HG03442 (cell line): ENCODE measurements around the gene SIK2.
A peak's percentile ranks its signal among the peaks of the same experiment; 100 is the strongest.

Source experiments
- ATAC-seq: cut with Tn5 transposase; IDR thresholded peaks from one replicate; pipeline ENCODE4 v1.9.1; 2021; ENCODE audit warnings: mild to moderate bottlenecking, moderate library complexity; ENCODE audit not compliant: unreplicated experiment

The SIK2 gene

GRCh38 chr11:111581341-111581740, 20.9 kb upstream of the SIK2 start:
- no peak for ATAC-seq

- no peak for ATAC-seq
Observed at GRCh38 chr11:111582163-111582562, 20.1 kb upstream of the SIK2 start.

- no peak for ATAC-seq
Observed at GRCh38 chr11:111582881-111583280, 19.4 kb upstream of the SIK2 start.

- ATAC-seq, result no peak
Observed at GRCh38 chr11:111585371-111585770, 16.9 kb upstream of the SIK2 start.

- ATAC-seq, result peak; percentile 53
Observed at GRCh38 chr11:111586388-111586831, 15.8 kb upstream of the SIK2 start.

- no peak for ATAC-seq
Observed at GRCh38 chr11:111589114-111589513, 13.1 kb upstream of the SIK2 start.

- no peak for ATAC-seq
Observed at GRCh38 chr11:111589886-111590499, 12.3 kb upstream of the SIK2 start.

- ATAC-seq, result no peak
Observed at GRCh38 chr11:111591187-111591960, 10.9 kb upstream of the SIK2 start.

GRCh38 chr11:111592491-111592890, 9.8 kb upstream of the SIK2 start:
- no peak for ATAC-seq

GRCh38 chr11:111596319-111596718, 5.9 kb upstream of the SIK2 start:
- no peak for ATAC-seq

GRCh38 chr11:111598148-111598547, 4.1 kb upstream of the SIK2 start:
- ATAC-seq, result no peak

- ATAC-seq, result no peak
Observed at GRCh38 chr11:111598559-111598958, 3.7 kb upstream of the SIK2 start.

- ATAC-seq, result no peak
Observed at GRCh38 chr11:111601636-111601978, 642 bp upstream of the SIK2 start.

GRCh38 chr11:111602865-111603610, 789 bp downstream of the SIK2 start:
- ATAC-seq, result no peak

- ATAC-seq, result no peak
Observed at GRCh38 chr11:111603611-111604130, 1.4 kb downstream of the SIK2 start.

GRCh38 chr11:111604392-111605009, 2.3 kb downstream of the SIK2 start:
- no peak for ATAC-seq

GRCh38 chr11:111605681-111606080, 3.4 kb downstream of the SIK2 start:
- no peak for ATAC-seq

- no peak for ATAC-seq
Observed at GRCh38 chr11:111606986-111607385, 4.7 kb downstream of the SIK2 start.

- no peak for ATAC-seq
Observed at GRCh38 chr11:111607751-111608150, 5.5 kb downstream of the SIK2 start.

- no peak for ATAC-seq
Observed at GRCh38 chr11:111612224-111612623, 10.0 kb downstream of the SIK2 start.

- no peak for ATAC-seq
Observed at GRCh38 chr11:111617286-111617685, 15.0 kb downstream of the SIK2 start.
